Thyroid gland (tissue), 4 donors: ENCODE data around the gene EIF4G1.

Source experiments
- CTCF ChIP-seq, 6 experiments: fragments of 200-600 bp in 3 of 6; fragments of 450-650 bp in 3 of 6; sonication (generic) in 3 of 6; IDR thresholded peaks; one replicate each; pipeline ENCODE4 v1.5.1; 2016 to 2019; ENCODE audit warnings: antibody characterized with exemption in 6 of 6, mild to moderate bottlenecking in 2 of 6, inconsistent platforms in 1 of 6, moderate library complexity in 1 of 6
- POLR2A ChIP-seq, 2 donors: fragments of 450-650 bp; IDR thresholded peaks; one replicate each; pipeline ENCODE4 v1.6.1; 2017; ENCODE audit warnings: antibody characterized with exemption in 2 of 2, mild to moderate bottlenecking in 2 of 2, moderate library complexity in 1 of 2

- TF ChIP-seq CTCF (IDR thresholded peaks at IDR 0.05): no peak
- TF ChIP-seq POLR2A (IDR thresholded peaks at IDR 0.05): no peak
These were observed 14.1 kb upstream of the EIF4G1 start for GRCh38 chr3:184300378-184300720.
